Activated B cell treated with CpG ODN at 0.5 μM for 24 hours (primary cell): ENCODE data around the gene TBC1D22A. TPM values are rescaled to one million over a fixed set of nuclear protein-coding genes. Genes with fewer than 3 reads are reported as not detected.

Source experiments
- ATAC-seq: fragments of 200-7000 bp; cut with Tn5 transposase; one replicate; pipeline ENCODE4 v1.10.0; 2021; ENCODE audit warnings: low read depth, mild to moderate bottlenecking, moderate library complexity
- CTCF ChIA-PET: fragments of 350-600 bp; sonication (Branson Sonifier 250); formaldehyde crosslinking; loops from one replicate; lab custom pipeline; 2021; ENCODE audit warnings: antibody characterized with exemption; lab: Charles Lee
- POLR2A ChIA-PET: fragments of 350-600 bp; sonication (Branson Sonifier 250); formaldehyde crosslinking; loops from one replicate; lab custom pipeline; 2021; ENCODE audit warnings: antibody characterized with exemption; lab: Charles Lee
- DNase-seq: peaks from one replicate; pipeline ENCODE4 v3.0.0; 2022
- H3K27ac Mint-ChIP-seq: one replicate; pipeline ENCODE4 v1.8.0; 2020; ENCODE audit warnings: mixed read lengths
- H3K27me3 Mint-ChIP-seq: one replicate; pipeline ENCODE4 v1.8.0; 2021; ENCODE audit warnings: mixed read lengths
- H3K36me3 Mint-ChIP-seq: one replicate; pipeline ENCODE4 v1.8.0; 2021; ENCODE audit warnings: low read depth, mixed read lengths
- H3K4me1 Mint-ChIP-seq: one replicate; pipeline ENCODE4 v1.8.0; 2021; ENCODE audit warnings: mixed read lengths
- H3K4me3 Mint-ChIP-seq: one replicate; pipeline ENCODE4 v1.8.0; 2020; ENCODE audit warnings: mild to moderate bottlenecking, mixed read lengths
- H3K9me3 Mint-ChIP-seq: one replicate; pipeline ENCODE4 v1.8.0; 2020; ENCODE audit warnings: mixed read lengths
- intact Hi-C: fragments of 100-400 bp; cut with micrococcal nuclease; formaldehyde crosslinking; loops from one replicate; pipeline ENCODE4 v1.15.1; 2024
- total RNA-seq: library from RNA; stranded (reverse); gene quantifications from 2 replicates; pipeline ENCODE4 v1.2.3, GENCODE V29; 2022
- TF ChIP-seq, protein P1 (sequence below): fragments of 200-600 bp; IDR thresholded peaks from one replicate; pipeline ENCODE4 v1.8.0; 2022; ENCODE audit warnings: antibody characterized with exemption, mild to moderate bottlenecking

TBC1D22A gene
- total RNA-seq, 1 donor from 2014 or later: 85.9 TPM

DNA sequence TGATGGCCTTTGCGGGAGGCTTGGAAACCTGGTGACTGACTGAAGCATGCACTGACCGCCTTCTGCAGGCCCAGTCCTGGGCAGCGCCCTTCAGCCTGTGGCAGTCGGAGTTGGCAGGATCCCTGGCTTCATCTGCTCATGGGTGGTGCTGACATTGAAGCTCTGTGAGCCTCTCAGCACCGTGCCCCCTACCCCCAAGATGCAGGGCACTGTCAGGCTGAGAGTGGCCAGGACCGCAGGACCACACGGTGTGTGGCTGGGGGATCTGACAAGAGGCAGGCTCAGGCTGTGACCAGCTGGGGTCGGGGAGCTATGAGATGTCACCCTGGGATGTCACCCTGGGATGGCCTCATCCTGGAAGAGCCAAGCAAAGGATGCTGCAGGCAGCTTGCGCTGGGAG, 32.7 kb downstream of the TBC1D22A start:
- ChIA-PET CTCF (interaction anchor here (1.8 to 2.6 kb wide), 4 partner anchors 8 to 232 kb away, joined by 4 to 13 read pairs (median 9); no protein-coding TSS in a partner anchor), POLR2A (interaction anchor here (1.1 to 2.6 kb wide), 2 partner anchors 26 to 32 kb away, joined by 4 to 6 read pairs; partner anchors contain the start of gene TBC1D22A)
- DNase-seq (peak; percentile 12), ATAC-seq (no peak)
- H3K27me3 Mint-ChIP-seq: no peaks in the 10 kb centered on the region
- H3K4me1 Mint-ChIP-seq: peaks cover 47% of the 10 kb centered on the region
- TF ChIP-seq, protein P1, sequence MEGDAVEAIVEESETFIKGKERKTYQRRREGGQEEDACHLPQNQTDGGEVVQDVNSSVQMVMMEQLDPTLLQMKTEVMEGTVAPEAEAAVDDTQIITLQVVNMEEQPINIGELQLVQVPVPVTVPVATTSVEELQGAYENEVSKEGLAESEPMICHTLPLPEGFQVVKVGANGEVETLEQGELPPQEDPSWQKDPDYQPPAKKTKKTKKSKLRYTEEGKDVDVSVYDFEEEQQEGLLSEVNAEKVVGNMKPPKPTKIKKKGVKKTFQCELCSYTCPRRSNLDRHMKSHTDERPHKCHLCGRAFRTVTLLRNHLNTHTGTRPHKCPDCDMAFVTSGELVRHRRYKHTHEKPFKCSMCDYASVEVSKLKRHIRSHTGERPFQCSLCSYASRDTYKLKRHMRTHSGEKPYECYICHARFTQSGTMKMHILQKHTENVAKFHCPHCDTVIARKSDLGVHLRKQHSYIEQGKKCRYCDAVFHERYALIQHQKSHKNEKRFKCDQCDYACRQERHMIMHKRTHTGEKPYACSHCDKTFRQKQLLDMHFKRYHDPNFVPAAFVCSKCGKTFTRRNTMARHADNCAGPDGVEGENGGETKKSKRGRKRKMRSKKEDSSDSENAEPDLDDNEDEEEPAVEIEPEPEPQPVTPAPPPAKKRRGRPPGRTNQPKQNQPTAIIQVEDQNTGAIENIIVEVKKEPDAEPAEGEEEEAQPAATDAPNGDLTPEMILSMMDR: no peak
- H3K27ac Mint-ChIP-seq: no peak overlapping the region
- intact Hi-C loops: no loop called here
- peaks cover 80% of the 10 kb centered on the region for H3K36me3 Mint-ChIP-seq
- H3K9me3 Mint-ChIP-seq: no peaks in the 10 kb centered on the region
- no peak overlapping the region for H3K4me3 Mint-ChIP-seq

DNA sequence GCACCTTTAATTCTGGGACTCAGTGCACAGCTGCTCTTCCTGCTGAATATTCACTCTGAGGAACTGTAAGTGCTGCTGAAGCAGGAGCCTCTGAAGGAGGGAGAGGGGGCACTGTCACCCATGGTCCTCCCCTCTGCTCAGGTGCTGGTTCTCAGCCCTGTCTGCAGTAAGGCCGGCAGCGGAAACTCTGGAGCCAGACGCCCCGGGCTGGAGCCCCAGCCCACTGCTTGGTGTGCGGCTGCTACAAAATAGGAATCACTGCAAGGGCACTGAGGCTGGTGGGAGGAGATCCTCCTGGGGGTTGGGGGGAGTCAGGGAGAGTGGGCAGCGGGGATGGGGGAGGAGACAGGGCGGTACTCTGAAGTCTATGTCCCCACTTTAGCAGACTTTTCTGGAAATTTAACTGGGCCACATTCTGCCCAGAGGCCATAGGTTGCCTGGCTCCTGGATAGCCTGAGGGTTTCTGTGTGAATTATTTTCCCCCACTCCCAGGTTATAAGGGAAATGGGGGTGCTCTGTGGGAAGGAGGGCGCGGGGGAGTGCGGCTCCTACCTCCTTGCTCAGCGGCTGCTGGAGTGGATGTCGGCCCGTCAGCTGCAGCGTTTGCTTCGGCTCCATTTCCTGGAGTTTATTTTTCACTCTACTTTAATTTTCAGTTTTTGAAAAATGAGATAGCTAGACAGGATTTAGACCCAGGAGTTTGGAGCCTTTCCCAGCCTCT, 33.6 kb downstream of the TBC1D22A start:
- CTCF ChIA-PET: interaction anchor here (2.2 to 2.6 kb wide), 2 partner anchors 37 to 232 kb away, joined by 5 to 13 read pairs; no protein-coding TSS in a partner anchor
- TF ChIP-seq, protein P1: no peak
- H3K27ac Mint-ChIP-seq: no peak overlapping the region

DNA sequence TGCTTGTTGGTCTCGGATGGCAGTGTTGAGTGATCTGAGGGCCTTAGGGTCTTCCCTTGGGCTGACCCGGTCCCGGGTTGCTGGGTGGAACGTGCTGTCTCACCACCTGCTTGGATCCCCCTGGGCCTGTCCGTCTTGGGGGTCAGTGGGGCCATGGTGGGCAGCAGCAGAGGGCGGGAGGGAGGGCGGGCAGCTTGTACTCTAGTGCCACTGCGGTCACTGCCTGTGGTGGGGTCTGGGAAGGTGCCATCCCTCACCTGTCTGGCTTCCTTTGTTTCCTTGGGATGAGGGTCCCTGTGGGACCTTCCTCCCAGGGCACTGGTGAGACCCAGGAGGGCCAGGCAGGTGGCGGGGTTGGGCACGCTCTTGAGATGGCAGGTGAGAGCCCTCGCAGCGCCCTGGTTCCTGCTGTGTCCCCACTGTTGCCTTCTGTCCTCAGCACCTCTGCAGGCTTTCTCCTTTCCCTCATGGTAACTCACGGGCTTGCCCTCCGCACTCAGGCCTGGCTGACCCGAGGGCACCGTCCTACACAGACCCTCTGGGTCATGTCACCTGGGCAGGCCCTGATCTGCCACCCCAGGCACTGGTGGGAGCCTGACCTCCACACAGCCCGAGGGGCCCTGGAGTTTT, 34.2 kb downstream of the TBC1D22A start:
- CTCF ChIA-PET: interaction anchor here (0.7 to 8.1 kb wide), 4 partner anchors 28 to 233 kb away, joined by 3 to 266 read pairs (median 9); partner anchors contain the start of gene TBC1D22A
- POLR2A ChIA-PET: no interaction called here
- H3K4me1 Mint-ChIP-seq: peaks cover 34% of the 10 kb centered on the region
- H3K36me3 Mint-ChIP-seq: peaks cover 83% of the 10 kb centered on the region
- H3K27ac Mint-ChIP-seq: peak overlapping the region; percentile 46
- no peak overlapping the region for H3K4me3 Mint-ChIP-seq
- DNase-seq (peak; percentile 12), ATAC-seq (no peak)
- TF ChIP-seq, protein P1: no peak
- no peaks in the 10 kb centered on the region for H3K9me3 Mint-ChIP-seq
- H3K27me3 Mint-ChIP-seq: no peaks in the 10 kb centered on the region
- intact Hi-C loops: no loop called here

More for the DNA sequence above, 33.6 kb downstream of the TBC1D22A start:
- Mint-ChIP-seq H3K4me3 (no peak overlapping the region), H3K4me1 (peaks cover 38% of the 10 kb centered on the region), H3K27me3 (no peaks in the 10 kb centered on the region), H3K36me3 (peaks cover 83% of the 10 kb centered on the region), H3K9me3 (no peaks in the 10 kb centered on the region)
- DNase-seq (no peak), ATAC-seq (no peak)
- intact Hi-C loops: no loop called here
- POLR2A ChIA-PET: interaction anchor here (2.6 kb wide), 1 partner anchor 27 kb away, joined by 6 read pairs; no protein-coding TSS in a partner anchor

DNA sequence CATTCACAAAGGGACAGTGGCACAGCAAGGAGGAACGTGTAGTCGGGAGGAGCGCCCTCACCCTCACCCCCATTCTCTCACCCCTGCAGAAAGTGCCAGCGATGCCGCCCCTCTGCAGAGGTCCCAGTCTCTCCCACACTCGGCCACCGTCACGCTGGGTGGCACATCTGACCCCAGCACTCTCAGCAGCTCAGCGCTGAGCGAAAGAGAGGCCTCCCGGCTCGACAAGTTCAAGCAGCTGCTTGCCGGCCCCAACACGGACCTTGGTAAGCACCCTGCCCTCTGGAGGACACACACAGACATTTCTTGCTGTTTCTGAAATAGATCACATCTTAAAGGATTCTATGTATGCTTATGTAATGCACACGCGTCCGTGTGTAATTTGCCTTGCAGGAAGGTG, 34.9 kb downstream of the TBC1D22A start:
- H3K27me3 Mint-ChIP-seq: no peaks in the 10 kb centered on the region
- H3K4me3 Mint-ChIP-seq: no peak overlapping the region
- ATAC-seq (no peak), DNase-seq (peak; percentile 14)
- ChIA-PET CTCF (interaction anchor here (0.7 to 8.1 kb wide), 3 partner anchors 28 to 58 kb away, joined by 3 to 266 read pairs (median 4); partner anchors contain the start of gene TBC1D22A), POLR2A (no interaction called here)
- H3K27ac Mint-ChIP-seq: peak overlapping the region; percentile 46
- peaks cover 88% of the 10 kb centered on the region for H3K36me3 Mint-ChIP-seq
- H3K9me3 Mint-ChIP-seq: no peaks in the 10 kb centered on the region
- intact Hi-C loops: no loop called here
- TF ChIP-seq, protein P1: no peak
- H3K4me1 Mint-ChIP-seq: peaks cover 29% of the 10 kb centered on the region

DNA sequence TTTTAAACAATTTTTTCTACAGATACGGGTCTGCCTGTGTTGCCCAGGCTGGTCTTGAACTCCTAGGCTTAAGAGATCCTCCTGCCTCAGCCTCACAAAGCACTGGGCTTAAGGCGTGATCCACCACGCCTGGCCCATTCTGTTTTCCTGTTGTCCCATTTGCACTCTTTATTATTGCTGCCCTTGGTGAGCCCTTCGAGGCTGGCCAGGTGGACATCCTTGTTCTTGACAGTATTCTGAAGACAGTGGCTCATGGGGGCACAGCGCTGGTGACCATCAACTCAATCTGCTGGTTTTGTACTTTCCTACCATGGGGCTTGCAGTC, 35.6 kb downstream of the TBC1D22A start:
- Mint-ChIP-seq H3K27me3 (no peaks in the 10 kb centered on the region), H3K4me1 (peaks cover 29% of the 10 kb centered on the region), H3K27ac (no peak overlapping the region), H3K36me3 (peaks cover 83% of the 10 kb centered on the region), H3K4me3 (no peak overlapping the region), H3K9me3 (no peaks in the 10 kb centered on the region)
- ChIA-PET CTCF (interaction anchor here (1.3 to 8.1 kb wide), 4 partner anchors 10 to 235 kb away, joined by 4 to 266 read pairs (median 8); partner anchors contain the start of gene TBC1D22A), POLR2A (no interaction called here)
- TF ChIP-seq, protein P1: no peak
- intact Hi-C loops: no loop called here
- no peak for DNase-seq
- ATAC-seq: no peak
